HG03558 (cell line): Measurements from ENCODE around the gene ALG8.
"Not testable (repeated sequence)": the region's sequence is repeated elsewhere in the genome, so short reads cannot be mapped to it uniquely, and the experiment has no call there.

Experiments
- ATAC-seq: cut with Tn5 transposase; IDR thresholded peaks from one replicate; pipeline ENCODE4 v1.9.1; 2021; ENCODE audit warnings: moderate number of reproducible peaks; ENCODE audit not compliant: unreplicated experiment; ENCODE audit errors: extremely low read depth

Gene ALG8

DNA sequence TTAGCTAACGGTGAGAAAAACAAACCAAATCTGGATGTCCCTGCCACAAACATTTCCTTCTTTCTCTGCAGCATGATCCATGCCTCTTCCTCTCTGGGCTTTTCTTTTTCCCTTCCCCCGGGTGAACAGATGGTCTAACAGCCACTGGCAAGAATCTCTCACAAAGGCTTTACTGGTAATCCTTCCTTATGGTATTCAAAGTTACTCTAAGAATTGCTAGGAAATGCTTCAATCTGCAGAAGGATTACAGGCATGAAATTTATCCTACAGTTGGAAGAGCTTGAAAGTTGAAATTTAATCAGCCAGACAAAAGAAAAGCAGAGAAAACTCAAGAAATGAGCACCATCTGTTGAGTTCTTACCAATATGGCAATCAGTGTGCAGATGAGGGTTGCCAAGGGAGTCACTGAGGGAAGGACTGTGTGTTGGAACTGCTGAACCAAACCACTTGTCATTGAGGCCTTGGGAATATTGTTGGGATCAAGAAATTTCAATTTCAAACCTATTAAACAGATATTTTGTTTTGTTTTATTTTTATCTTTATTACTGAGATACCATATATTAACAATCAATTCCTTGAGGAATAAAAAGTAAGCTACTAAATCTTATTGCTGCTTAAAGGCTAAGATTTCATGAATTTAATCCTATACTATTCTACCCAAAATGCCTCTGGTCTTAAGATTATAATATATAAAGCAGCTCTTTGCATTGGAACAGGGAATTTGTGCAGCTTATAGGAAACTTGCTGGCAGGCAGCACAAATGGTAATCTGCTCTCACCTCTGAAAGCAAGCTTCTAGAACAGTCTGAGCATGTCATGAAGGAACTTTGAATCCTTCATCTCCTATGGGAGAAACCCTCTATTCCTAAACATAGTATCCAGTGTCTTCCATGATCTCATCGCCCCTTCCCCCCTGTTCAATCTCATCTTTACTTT lies 30.1 kb downstream of the ALG8 start:
- no peak for ATAC-seq

DNA sequence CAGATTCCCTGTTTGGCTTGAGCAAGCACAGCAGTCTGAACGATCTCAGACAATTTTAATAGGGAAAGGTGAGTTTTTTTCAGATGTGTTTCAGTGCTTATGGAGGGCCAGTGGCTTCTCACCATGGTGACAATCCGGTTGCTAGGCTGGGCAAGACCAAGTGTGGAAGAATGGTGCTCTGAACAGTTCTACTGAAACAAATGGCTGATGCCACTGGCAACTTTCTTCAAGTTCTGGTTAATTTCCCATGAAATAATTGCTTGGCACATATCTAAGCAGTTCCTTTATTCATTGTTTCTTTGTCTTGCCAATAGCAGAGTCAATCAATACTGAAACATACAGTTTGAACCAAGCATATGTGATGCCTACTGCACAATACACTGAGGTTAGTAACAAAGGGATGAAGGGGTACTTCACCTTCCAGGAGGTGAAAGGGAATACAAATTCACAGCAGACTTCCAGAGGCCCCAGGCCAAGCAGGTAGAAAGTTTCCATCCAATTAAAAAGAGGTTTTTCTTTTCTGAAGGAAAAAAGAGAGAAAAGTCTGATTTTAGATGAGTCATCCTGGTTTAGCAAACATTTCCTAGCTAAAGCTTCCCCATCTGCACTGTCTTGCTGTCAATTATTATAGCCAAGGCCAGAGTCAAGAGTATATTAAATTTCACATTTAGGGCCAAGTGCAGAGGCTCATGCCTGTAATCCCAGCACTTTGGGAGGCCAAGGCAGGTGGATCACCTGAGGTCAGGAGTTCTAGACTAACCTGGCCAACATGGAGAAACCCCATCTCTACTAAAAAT lies 38.6 kb downstream of the ALG8 start:
- no peak for ATAC-seq

DNA sequence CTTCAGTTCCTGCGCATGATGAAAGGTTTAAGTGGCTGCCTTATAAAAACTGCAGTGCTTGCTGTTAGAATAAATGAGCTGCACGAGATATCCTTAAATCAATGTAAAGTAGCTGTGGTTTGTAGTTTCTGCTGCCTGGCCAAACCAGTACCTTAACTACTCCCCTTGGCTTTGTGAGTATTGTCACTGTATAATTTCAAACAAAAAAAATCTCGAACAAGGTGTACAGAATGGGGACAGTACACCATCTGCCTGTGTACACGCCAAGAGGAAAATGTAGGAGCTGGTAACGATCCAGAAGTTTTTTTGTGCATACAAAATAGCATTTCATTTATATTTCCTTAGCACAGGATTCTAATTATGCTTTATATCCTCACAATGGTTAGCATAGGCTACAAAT lies 39.2 kb downstream of the ALG8 start:
- no peak for ATAC-seq

DNA sequence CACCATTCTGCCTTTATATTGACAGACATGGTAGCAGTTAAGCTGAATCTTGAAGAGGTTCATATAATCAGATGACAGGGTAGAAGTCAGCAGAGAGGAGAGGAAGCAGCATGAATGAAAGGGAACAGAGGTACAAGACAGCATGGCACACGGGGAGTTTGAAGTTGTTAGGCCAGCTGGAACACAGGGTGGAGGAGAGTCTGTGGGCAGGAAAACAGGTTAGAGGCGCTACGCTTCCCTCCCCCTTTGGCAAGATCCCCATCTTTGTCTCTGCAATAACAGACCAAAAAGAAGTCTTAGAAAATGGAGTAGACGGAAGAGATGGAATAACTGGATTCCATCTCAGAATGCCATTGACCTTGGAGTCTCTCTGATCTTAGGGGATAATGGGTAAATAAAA lies 39.8 kb downstream of the ALG8 start:
- ATAC-seq: no peak

DNA sequence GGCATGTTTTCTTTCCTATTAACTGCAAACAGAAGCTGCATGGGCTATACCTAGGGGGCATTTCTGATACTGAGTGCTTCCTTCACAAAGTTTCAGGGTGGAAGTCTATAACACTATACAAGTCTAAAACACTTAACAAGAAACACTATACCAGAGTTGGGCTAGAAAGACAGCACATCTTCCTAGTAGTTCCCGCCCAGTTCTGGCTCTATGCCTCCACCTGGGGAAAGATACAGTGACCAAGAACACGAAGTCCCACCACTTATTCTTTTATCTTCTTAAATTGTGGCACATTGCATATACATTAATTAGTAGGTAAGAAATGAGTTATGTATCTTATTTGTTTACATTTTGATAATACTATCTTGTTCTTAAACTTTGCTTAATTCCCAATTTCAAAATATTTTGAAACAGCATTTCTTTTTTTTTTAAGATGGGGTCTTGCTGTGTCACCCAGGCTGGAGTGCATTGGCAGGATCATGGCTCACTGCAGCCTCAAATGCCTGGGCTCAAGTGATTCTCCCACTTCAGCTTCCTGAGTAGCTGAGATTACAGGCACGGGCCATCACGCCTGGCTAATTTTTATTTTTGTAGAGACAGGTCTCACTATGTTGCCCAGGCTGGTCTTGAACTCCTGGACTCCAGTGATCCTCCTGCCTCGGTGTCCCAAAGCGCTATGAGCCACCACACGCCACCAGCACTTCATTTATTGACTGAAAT lies 41.6 kb downstream of the ALG8 start:
- ATAC-seq: no peak

DNA sequence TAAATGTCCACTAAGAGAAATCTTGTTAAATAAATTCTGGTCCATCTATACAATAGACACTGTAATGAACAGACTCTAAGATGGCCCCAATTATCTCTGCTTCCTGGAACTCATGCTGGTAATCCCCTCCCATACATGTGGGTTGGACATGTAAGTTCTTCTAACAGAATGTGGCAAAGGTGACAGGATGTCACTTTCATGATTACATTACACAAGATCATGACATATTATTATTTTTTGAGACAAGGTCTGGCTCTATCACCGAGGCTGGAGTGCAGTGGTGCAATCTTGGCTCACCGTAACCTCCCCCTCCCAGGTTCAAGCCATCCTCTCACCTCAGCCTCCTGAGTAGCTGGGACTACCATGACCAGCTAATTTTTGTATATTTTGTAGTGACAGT lies 45.2 kb downstream of the ALG8 start:
- no peak for ATAC-seq

DNA sequence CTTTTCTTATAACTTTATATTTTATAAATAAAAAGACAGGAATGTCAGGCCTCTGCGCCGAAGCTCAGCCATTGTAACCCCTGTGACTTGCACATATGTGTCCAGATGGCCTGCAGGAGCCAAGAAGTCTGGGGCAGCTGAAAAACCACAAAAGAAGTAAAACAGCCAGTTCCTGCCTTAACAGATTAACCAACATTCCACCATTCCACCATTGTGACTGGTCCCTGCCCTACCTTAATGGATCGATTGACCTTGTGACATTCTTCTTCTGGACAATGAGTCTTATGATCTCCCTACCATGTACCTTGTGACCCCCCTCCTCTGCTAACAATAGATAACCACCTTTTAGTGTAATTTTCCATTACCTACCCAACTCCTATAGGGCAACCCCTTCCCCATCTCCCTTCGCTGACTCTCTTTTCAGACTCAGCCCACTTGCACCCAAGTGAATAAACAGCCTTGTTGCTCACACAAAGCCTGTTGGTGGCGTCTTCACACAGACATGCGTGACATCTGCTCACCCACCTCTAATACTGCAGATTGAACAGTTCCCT lies 52.8 kb downstream of the ALG8 start:
- ATAC-seq: not testable (repeated sequence)

DNA sequence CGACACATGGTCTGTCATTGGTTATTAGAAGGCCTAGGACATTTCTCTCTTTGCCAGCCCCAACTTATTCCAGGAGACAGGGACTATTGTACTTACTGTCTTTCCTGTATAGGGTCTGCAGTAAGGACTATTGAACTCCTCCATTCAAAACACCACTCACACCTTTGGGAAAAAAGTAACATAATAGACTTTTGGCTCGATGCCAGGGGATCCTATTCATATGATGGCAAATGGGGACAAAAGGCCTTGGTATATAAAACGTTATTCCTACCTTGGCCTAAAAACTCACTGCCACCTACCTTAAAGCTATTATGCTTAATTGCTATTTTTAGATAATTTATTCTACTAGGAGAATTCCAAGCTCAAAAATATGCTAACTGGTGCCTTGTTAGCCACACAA lies 53.5 kb downstream of the ALG8 start:
- no peak for ATAC-seq

DNA sequence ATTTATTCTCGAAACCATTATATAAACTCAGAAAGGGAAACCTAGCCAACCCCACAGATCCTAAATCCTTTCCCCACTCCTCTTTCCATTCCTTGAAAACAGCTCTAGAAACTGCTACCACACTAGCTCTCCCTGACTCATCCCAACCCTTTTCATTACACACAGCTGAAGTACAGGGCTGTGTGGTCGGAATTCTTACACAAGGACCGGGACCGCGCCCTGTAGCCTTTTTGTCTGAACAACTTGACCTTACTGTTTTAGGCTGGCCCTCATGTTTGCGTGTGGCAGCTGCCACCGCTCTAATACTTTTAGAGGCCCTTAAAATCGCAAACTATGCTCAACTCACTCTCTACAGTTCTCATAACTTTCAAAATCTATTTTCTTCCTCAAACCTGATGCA lies 54.9 kb downstream of the ALG8 start:
- not testable (repeated sequence) for ATAC-seq

DNA sequence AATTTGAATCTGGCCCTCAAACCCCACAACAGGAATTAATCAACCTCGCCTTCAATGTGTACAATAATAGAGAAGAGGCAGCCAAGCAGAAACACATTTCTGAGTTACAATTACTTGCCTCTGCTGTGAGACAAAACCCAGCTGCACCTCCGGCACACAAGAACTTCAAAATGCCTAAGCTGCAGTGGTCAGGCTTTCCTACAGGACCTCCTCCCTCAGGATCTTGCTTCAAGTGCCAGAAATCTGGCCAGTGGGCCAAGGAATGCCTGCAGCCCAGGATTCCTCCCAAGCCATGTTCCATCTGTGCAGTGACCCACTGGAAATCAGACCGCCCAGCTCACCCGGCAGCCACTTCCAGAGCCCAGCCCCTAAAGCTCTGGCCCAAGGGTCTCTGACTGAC lies 56.4 kb downstream of the ALG8 start:
- ATAC-seq: no peak

DNA sequence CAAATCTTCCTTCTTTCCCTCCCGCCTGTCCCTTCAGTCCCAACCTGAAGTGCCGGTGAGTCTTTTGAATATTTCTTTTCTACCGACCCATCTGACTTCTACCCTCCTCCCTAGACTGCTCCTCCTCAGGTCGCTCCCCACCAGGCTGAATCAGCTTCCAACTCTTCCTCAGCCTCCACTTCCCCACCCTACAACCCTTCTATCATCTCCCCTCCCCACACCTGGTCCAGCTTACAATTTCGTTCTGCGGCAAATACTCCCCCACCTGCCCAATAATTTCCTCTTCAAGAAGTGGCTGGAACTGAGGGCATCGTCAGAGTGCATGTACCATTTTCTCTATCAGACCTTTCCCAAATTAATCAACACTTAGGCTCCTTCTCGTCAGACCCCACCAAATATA lies 57.3 kb downstream of the ALG8 start:
- ATAC-seq: no peak

DNA sequence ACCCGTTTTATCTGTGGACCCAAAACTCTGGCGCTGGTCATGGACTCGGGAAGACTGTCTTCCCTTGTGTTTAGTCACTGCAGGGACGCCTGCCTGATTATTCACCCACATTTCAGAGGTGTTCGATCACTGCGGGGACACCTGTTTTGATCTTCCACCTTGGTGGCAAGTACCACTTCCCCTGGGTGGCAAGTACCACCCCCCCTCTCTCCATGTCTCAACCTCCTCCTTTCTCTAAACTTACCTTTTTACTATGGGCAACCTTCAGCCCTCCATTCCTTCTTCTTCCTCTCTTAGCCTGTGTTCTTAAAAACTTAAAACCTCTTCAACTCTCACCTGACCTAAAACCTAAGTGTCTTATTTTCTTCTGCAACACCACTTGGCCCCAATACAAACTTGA lies 57.8 kb downstream of the ALG8 start:
- ATAC-seq: no peak

DNA sequence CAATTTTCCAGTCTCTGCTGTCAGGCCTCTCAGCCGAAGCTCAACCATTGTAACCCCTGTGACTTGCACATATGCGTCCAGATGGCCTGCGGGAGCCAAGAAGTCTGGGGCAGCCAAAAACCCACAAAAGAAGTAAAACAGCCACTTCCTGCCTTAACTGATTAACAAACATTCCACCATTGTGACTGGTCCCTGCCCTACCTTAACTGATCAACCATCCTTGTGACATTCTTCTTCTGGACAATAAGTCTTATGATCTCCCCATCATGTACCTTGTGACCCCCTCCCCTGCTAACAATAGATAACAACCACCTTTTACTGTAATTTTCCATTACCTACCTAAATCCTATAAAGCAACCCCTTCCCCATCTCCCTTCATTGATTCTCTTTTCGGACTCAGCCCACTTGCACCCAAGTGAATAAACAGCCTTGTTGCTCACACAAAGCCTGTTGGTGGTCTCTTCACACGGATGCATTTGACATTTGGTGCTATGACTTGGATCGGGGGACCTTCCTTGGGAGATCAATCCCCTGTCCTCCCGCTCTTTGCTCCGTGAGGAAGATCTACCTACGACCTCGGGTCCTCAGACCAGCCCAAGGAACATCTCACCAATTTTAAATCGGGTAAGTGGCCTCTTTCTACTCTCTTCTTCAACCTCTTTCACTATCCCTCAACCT lies 58.5 kb downstream of the ALG8 start:
- ATAC-seq: no peak

DNA sequence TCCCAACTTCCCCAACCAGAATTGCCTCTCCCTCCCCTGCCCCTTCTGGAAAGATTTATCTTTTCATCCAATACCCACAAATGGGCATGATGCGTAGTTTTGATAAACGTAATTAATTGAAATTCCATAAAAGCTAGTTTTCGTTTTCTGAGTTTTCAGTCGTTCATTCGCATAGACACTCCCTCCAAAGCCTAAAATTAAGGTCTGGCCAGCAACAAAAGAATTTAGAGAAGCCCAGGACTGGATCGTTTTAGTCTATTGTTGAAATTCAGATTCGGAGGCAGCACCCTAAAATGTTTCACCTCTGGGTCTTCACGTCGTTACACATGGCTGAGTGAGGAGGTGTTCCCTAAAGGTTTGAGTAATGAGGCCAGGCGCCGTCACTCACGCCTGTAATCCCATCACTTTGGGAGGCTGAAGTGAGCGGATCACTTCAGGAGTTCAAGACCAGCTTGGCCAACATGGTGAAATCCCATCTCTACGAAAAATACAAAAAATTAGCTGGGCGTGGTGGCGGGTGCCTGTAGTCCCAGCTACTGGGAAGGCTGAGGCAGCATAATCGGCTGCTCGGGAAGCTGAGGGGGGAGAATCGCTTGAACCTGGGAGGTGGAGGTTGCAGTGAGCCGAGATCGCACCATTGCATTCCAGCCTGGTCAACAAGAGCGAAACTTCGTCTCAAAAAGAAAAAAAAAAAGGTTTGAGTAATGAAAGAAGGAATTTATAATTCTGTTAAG lies 59.2 kb downstream of the ALG8 start:
- no peak for ATAC-seq

DNA sequence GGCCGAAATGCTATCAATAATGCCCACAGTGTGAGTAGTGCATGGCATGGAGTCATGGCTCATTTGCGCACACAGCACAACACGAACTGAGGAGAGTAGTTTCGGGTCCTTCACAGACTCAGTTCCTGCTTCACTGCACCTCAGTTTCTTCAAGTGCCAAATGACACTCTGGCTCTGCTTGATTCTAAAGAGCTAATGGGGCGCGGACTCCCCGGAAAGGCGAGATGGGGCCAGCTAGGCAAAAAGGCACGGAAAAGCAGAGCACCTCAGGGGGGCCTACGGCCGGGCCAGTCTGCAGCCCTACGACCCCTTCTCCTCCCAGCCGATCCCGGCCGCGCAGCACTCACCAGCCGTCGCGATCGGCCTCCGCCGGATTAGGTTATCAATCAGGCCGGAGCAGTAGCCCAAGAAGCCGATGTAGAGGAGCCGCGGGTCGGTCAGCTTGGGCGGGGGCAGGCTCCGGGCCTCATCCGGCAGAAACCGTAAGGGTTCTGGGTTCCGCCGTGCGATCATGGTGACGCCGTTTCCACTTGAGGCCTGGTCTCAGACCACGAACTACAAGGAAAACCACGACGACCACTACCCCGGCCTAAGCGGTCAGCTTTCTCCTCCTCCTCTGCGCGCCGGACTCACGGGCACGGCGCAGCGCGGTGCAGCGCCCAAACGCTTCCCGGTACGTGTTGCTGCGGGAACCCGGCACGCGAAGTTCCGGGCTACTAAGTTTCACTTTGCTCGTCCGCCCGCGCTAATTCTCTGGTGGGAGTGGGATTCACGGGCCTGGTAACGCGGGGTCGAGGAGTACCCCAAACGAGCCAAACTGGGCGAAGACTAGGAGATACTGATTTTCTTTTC lies 60.0 kb downstream of the ALG8 start, which contains the start of gene NDUFC2:
NDUFC2 (minus strand) TSS at position 631 of the 852 bp plus-strand sequence; CDS start at position 513, 118 bp downstream.
- ATAC-seq: no peak

DNA sequence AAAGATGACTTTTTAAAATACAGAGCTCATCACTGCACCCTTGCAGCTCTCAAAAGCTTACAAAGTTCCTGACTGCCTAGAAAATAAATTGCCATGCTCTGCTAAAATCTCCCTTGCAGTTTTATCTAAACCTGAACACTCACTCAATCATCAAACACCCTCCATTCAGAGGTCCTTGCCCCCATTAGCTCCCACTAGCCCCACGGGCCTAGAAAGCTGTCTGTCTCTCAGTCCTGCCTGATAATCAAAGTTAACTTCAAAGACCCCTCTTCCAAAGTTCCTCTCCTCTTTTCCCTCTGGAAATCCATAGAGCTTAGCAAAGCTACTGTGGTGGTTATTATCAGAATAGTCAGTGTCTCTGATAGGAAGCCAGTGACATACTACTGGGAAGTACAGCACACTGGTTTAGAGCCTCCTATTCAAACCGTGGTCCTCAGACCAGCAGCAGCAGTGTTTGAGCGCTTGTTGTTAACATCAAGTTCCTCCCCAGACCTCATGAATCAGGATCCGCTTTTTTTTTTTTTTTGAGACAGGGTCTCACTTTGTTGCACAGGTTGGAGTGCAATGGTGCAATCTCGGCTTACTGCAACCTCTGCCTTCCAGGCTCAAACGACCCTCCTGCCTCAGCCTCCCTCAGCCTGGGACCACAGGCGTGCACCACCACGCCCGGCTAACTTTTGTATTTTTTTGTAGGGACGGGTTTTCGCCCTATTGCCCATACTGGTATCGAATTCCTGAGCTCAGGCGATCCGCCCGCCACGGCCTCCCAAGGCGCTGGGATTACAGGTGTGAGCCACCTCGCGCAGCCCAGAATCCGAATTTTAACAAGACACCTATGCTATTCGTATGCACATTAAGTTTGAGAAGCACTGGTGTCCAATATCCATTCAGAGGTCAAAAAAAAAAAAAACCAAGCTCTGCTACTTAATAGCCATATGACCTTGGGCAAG lies 60.9 kb downstream of the ALG8 start:
- no peak for ATAC-seq

DNA sequence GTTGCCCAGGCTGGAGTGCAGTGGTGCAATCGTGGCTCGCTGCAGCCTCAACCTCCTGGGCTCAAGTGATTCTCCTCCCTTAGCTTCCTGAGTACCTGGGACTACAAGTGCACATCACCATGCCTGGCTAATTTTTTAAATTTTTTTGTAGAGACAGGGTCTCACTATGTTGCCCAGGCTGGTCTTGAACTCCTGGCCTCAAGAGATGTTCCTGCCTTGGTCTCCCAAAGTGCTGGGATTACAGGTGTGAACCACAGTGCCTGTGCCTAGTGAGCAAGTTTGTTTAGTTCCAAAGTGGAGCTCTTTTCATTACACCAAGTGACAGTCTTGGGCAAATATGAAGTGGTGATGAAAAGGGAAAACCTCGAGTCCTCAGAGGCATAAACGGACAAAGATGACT lies 61.8 kb downstream of the ALG8 start:
- ATAC-seq: not testable (repeated sequence)
